ENCODE results near the gene MRPL11. TPM values are rescaled to one million over a fixed set of nuclear protein-coding genes. Genes with fewer than 3 reads are reported as not detected.

MRPL11 gene
- total and polyA plus RNA-seq, 10 donors: 25.5 to 87.1 (median 37.3) TPM

GRCh38 chr11:66411323-66411722 is 27.3 kb downstream of the MRPL11 start:
- Histone ChIP-seq H3K36me3 (no peaks in the 10 kb centered on the region), H3K4me3 (no peak overlapping the region), H3K9me3 (no peaks in the 10 kb centered on the region), H3K27ac (no peak overlapping the region), H3K4me1 (peaks cover 5 to 16% (median 10%) of the 10 kb centered on the region in 6 donors), H3K27me3 (replicated peaks in 1 of 7) (peaks cover 0 to 84% (median 21%) of the 10 kb centered on the region in 7 donors)
- 60 to 88% (median 75%) methylated on average over 4 of the region's 4 CpGs for WGBS, 5 donors
- TF ChIP-seq POLR2AphosphoS5 (IDR thresholded peaks at IDR 0.05): no peak
- TF ChIP-seq POLR2A (IDR thresholded peaks at IDR 0.05): no peak
- TF ChIP-seq CTCF (IDR thresholded peaks at IDR 0.05 in 8 of 11, conservative IDR thresholded peaks at IDR 0.05 in 3 of 11): no peak
- DNase-seq: no peak
- intact Hi-C loops (cut with DNase I; ENCODE audit: low total_unique reads): no loop called here

GRCh38 chr11:66410191-66410590 is 28.5 kb downstream of the MRPL11 start:
- WGBS, 5 donors: 74 to 85% (median 79%) methylated on average over 5 to 12 of the region's 12 CpGs
- Histone ChIP-seq H3K9me3 (no peaks in the 10 kb centered on the region), H3K27ac (no peak overlapping the region), H3K4me1 (peaks cover 5 to 16% (median 10%) of the 10 kb centered on the region in 6 donors), H3K4me3 (no peak overlapping the region), H3K27me3 (replicated peaks in 1 of 7) (peaks cover 0 to 86% (median 21%) of the 10 kb centered on the region in 7 donors), H3K36me3 (no peaks in the 10 kb centered on the region)
- no peak for DNase-seq
- no peak for TF ChIP-seq POLR2A (IDR thresholded peaks at IDR 0.05)
- TF ChIP-seq CTCF (IDR thresholded peaks at IDR 0.05 in 8 of 11, conservative IDR thresholded peaks at IDR 0.05 in 3 of 11): no peak
- no peak for TF ChIP-seq POLR2AphosphoS5 (IDR thresholded peaks at IDR 0.05)
- intact Hi-C loops (cut with DNase I; ENCODE audit: low total_unique reads): no loop called here

GRCh38 chr11:66409226-66409625 is 29.4 kb downstream of the MRPL11 start:
- Histone ChIP-seq H3K4me3 (peak overlapping the region in 6 of 8 donors; percentile 34 to 63 (median 39)), H3K27me3 (replicated peaks in 1 of 7) (peaks cover 0 to 79% (median 21%) of the 10 kb centered on the region in 7 donors), H3K27ac (peak overlapping the region in 1 of 8 donors; percentile 26), H3K4me1 (peaks cover 5 to 16% (median 10%) of the 10 kb centered on the region in 6 donors), H3K36me3 (no peaks in the 10 kb centered on the region), H3K9me3 (no peaks in the 10 kb centered on the region)
- 21 to 94% (median 50%) methylated on average over 2 to 15 of the region's 15 CpGs for WGBS, 5 donors
- DNase-seq: no peak
- intact Hi-C loops (cut with DNase I; ENCODE audit: low total_unique reads): loop anchor here (5.0 kb wide), 1 partner anchor 268 kb away; the partner anchor contains the start of gene RBM4B
- no peak for TF ChIP-seq CTCF (IDR thresholded peaks at IDR 0.05 in 8 of 11, conservative IDR thresholded peaks at IDR 0.05 in 3 of 11)
- TF ChIP-seq POLR2A (IDR thresholded peaks at IDR 0.05): no peak
- no peak for TF ChIP-seq POLR2AphosphoS5 (IDR thresholded peaks at IDR 0.05)

- peak overlapping the region; percentile 3 to 63 (median 36) for H3K4me3 ChIP-seq
- peak; percentile 99 to 100 (median 100) for TF ChIP-seq CTCF (IDR thresholded peaks at IDR 0.05 in 8 of 11, conservative IDR thresholded peaks at IDR 0.05 in 3 of 11)
- no peak for TF ChIP-seq POLR2A (IDR thresholded peaks at IDR 0.05)
- TF ChIP-seq POLR2AphosphoS5 (IDR thresholded peaks at IDR 0.05): peak; percentile 35 to 83 (median 67)
- peaks cover 0 to 77% (median 21%) of the 10 kb centered on the region in 7 donors for H3K27me3 ChIP-seq (replicated peaks in 1 of 7)
- H3K27ac ChIP-seq: peak overlapping the region in 1 of 8 donors; percentile 26
- peak; percentile 97 for DNase-seq
- intact Hi-C loops (cut with DNase I; ENCODE audit: low total_unique reads): loop anchor here (5.0 kb wide), 1 partner anchor 269 kb away; the partner anchor contains the start of gene RBM4B
- no peaks in the 10 kb centered on the region for H3K36me3 ChIP-seq
- WGBS, 5 donors: 0 to 1% (median 0%) methylated on average over 38 to 63 of the region's 63 CpGs
- peaks cover 5 to 16% (median 10%) of the 10 kb centered on the region in 6 donors for H3K4me1 ChIP-seq
- H3K9me3 ChIP-seq: no peaks in the 10 kb centered on the region
Observed at GRCh38 chr11:66408488-66409214, 30.0 kb downstream of the MRPL11 start.

Measured in spleen (tissue), 11 donors.